Right renal pelvis (tissue), 4 donors: ENCODE results near the gene HIVEP1. TPM values are rescaled to one million over a fixed set of nuclear protein-coding genes. Genes with fewer than 3 reads are reported as not detected.

Experiments used
- DNase-seq, 4 donors: peaks; one replicate each; pipeline ENCODE4 v3.0.0-alpha.2; 2013; ENCODE audit warnings: low read depth in 4 of 4, low spot score in 3 of 4, missing footprints in 1 of 4
- polyA plus RNA-seq, 4 donors: library from polyadenylated mRNA; unstranded; fragments of 120-200 nt; gene quantifications; one replicate each; pipeline ENCODE4 v1.2.1, GENCODE V29; 2013; ENCODE audit not compliant: insufficient read length in 4 of 4

HIVEP1 gene
- 10 to 100 TPM; 21.0 to 23.5 (median 22.6) TPM for polyA plus RNA-seq

- DNase-seq: no peak
Measured at GRCh38 chr6:12012038-12012557, at the start of gene HIVEP1. Gene HIVEP1, plus strand, starts transcription at chr6:12012312. Its CDS starts 3,317 bp downstream, at chr6:12015629.

- DNase-seq: no peak
Measured at GRCh38 chr6:11963756-11964500, 48.2 kb upstream of the HIVEP1 start.

GRCh38 chr6:11964729-11965335 lies 47.3 kb upstream of the HIVEP1 start:
- no peak for DNase-seq

GRCh38 chr6:11965499-11965898 lies 46.6 kb upstream of the HIVEP1 start:
- no peak for DNase-seq

GRCh38 chr6:11968241-11968806 lies 43.8 kb upstream of the HIVEP1 start:
- no peak for DNase-seq

- no peak for DNase-seq
Measured at GRCh38 chr6:11969092-11969491, 43.0 kb upstream of the HIVEP1 start.

- no peak for DNase-seq
Measured at GRCh38 chr6:11970114-11970513, 42.0 kb upstream of the HIVEP1 start.

GRCh38 chr6:11971154-11971553 lies 41.0 kb upstream of the HIVEP1 start:
- no peak for DNase-seq

GRCh38 chr6:11972270-11972669 lies 39.8 kb upstream of the HIVEP1 start:
- no peak for DNase-seq

GRCh38 chr6:11972806-11973205 lies 39.3 kb upstream of the HIVEP1 start:
- no peak for DNase-seq

GRCh38 chr6:11973238-11973637 lies 38.9 kb upstream of the HIVEP1 start:
- no peak for DNase-seq

GRCh38 chr6:11974089-11974488 lies 38.0 kb upstream of the HIVEP1 start:
- DNase-seq: no peak

GRCh38 chr6:11975353-11975977 lies 36.6 kb upstream of the HIVEP1 start:
- no peak for DNase-seq

GRCh38 chr6:11976489-11976888 lies 35.6 kb upstream of the HIVEP1 start:
- no peak for DNase-seq

GRCh38 chr6:11977193-11977592 lies 34.9 kb upstream of the HIVEP1 start:
- no peak for DNase-seq

- no peak for DNase-seq
Measured at GRCh38 chr6:11977738-11978137, 34.4 kb upstream of the HIVEP1 start.

- DNase-seq: no peak
Measured at GRCh38 chr6:11978169-11978987, 33.7 kb upstream of the HIVEP1 start.

GRCh38 chr6:11979866-11980265 lies 32.2 kb upstream of the HIVEP1 start:
- no peak for DNase-seq

- DNase-seq: no peak
Measured at GRCh38 chr6:11983306-11983705, 28.8 kb upstream of the HIVEP1 start.

- DNase-seq: no peak
Measured at GRCh38 chr6:11987386-11987785, 24.7 kb upstream of the HIVEP1 start.
